ACC112 (cell line): Measurements from ENCODE around the gene BTD.

Source experiments
- H2AFZ ChIP-seq: fragments of 200-600 bp; sonication (generic); one replicate; pipeline ENCODE4 v1.6.0; 2017; ENCODE audit warnings: antibody characterized with exemption, low read length; ENCODE audit not compliant: unreplicated experiment
- H3K27ac ChIP-seq: fragments of 200-600 bp; sonication (generic); 2 replicates; pipeline ENCODE4 v1.5.1; 2014; ENCODE audit warnings: low read depth, mild to moderate bottlenecking, antibody characterized with exemption, low read length, moderate library complexity
- H3K27me3 ChIP-seq: fragments of 200-600 bp; sonication (generic); 2 replicates; pipeline ENCODE4 v1.6.1; 2014; ENCODE audit warnings: mild to moderate bottlenecking, antibody characterized with exemption, low read length, moderate library complexity, mixed read lengths; ENCODE audit not compliant: insufficient read depth
- H3K36me3 ChIP-seq: fragments of 200-600 bp; sonication (generic); 2 replicates; pipeline ENCODE4 v1.6.1; 2016; ENCODE audit warnings: mild to moderate bottlenecking, antibody characterized with exemption, low read length, moderate library complexity, mixed read lengths; ENCODE audit not compliant: insufficient read depth
- H3K4me1 ChIP-seq: fragments of 200-600 bp; sonication (generic); one replicate; pipeline ENCODE4 v1.6.1; 2016; ENCODE audit warnings: low read length, mixed read lengths; ENCODE audit not compliant: insufficient read depth, unreplicated experiment, control insufficient read depth
- H3K4me3 ChIP-seq: fragments of 200-600 bp; sonication (generic); 2 replicates; pipeline ENCODE4 v1.5.1; 2014; ENCODE audit warnings: mild to moderate bottlenecking, low read depth, low read length
- H3K79me2 ChIP-seq: fragments of 200-600 bp; sonication (generic); one replicate; pipeline ENCODE4 v1.6.0; 2016; ENCODE audit warnings: low read length; ENCODE audit not compliant: control insufficient read depth, unreplicated experiment, insufficient read depth

Gene BTD

DNA sequence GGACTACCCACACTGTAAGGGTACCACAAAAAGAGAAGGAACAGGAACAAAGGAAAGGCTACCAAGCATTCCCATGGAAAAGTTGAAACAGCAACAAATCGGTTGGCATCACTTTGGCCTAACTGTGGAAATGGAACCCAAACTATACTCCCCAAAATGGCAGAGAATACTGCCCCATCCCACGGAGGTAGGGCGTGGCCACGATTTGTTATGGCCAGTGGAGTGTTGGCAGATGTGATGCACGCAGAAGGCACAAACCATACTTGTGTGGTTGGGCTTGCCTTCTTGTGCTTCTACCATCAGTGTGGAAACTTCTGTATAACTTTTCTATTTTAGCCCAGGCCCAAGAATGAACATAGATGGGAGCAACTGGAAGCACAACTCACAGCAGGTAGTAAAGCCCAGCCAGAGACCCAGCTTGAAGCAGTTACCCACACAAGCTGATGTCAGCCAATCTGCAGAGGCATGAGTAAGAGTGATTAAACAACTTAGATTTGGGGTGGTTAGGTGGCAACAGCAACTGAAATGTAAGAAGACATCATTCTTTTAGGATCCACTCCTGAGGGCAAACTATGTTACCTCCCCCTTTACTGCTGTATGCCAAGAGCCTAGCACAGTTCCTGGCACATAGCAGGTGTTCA lies 64.1 kb downstream of the BTD start:
- peaks cover 39% of the 10 kb centered on the region for H3K36me3 ChIP-seq
- H3K79me2 ChIP-seq: no peaks in the 10 kb centered on the region
- H3K4me3 ChIP-seq: no peak overlapping the region
- H2AFZ ChIP-seq: no peak overlapping the region
- no peaks in the 10 kb centered on the region for H3K27me3 ChIP-seq
- no peak overlapping the region for H3K27ac ChIP-seq
- H3K4me1 ChIP-seq: no peaks in the 10 kb centered on the region

DNA sequence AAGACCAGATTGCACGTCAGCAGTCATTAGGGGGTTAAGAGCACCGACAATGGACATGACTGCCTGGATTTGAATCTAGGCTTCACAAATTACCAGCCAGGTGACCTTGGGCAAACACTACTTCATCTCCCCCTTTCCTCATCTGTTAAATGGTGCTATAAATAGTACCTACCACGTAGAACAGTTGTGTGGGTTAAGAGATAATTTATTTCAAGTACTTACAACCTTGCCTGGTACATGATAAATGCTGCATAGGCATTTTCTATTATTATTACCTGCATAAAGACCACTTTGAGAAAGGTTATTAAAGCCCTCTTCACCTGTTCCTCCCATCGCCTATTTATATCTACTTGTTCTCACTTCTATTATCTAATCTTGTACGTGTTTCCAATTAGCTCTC lies 64.7 kb downstream of the BTD start:
- H3K36me3 ChIP-seq: peaks cover 46% of the 10 kb centered on the region

DNA sequence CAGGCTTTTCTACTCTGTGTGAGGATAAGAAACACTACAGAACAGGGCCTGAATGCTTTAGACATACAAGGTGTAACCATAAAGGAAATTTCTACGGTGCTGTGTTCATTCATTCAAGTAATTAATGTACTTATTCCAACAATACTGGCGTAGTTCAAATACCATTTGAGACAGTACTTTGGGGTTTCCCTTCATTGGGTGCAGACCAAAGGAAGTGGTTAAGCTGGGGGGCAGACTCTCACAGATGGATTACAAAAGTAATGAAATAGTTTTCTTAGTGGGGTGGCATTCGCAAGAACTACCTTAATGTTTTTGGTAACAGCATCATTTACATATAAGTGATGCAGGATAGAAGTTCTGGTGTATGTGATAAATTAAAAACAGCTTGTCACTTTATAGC lies 65.9 kb downstream of the BTD start:
- no peaks in the 10 kb centered on the region for H3K4me1 ChIP-seq
- H3K4me3 ChIP-seq: no peak overlapping the region
- H3K79me2 ChIP-seq: no peaks in the 10 kb centered on the region
- H3K27me3 ChIP-seq: no peaks in the 10 kb centered on the region
- H3K27ac ChIP-seq: no peak overlapping the region
- H2AFZ ChIP-seq: no peak overlapping the region
- H3K36me3 ChIP-seq: peaks cover 46% of the 10 kb centered on the region

More for the DNA sequence above, 64.7 kb downstream of the BTD start:
- Histone ChIP-seq H3K4me1 (no peaks in the 10 kb centered on the region), H3K27me3 (no peaks in the 10 kb centered on the region), H2AFZ (no peak overlapping the region), H3K4me3 (no peak overlapping the region), H3K79me2 (no peaks in the 10 kb centered on the region), H3K27ac (no peak overlapping the region)

DNA sequence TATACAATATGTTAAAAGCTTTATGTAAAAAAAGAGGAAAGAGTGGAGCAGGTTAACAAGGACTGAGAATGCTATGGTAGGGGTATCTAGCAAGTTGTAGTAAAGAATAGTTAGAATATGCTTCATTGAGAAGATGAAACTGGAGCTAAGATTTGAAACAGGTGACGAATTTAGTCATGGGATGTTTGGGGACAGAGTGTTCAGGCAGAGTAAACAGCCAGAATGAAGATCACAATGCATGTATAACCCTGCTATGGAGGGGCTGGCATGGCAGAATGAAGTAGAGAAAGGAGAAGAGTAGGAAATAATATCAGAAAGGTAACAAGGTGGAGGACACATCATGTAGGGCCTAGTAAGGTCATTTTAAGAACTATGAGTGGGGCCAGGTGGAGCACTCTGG lies 72.0 kb downstream of the BTD start:
- Histone ChIP-seq H3K36me3 (peaks cover 58% of the 10 kb centered on the region), H2AFZ (no peak overlapping the region), H3K27me3 (no peaks in the 10 kb centered on the region), H3K27ac (no peak overlapping the region), H3K4me3 (no peak overlapping the region), H3K4me1 (peaks cover 6% of the 10 kb centered on the region), H3K79me2 (no peaks in the 10 kb centered on the region)

DNA sequence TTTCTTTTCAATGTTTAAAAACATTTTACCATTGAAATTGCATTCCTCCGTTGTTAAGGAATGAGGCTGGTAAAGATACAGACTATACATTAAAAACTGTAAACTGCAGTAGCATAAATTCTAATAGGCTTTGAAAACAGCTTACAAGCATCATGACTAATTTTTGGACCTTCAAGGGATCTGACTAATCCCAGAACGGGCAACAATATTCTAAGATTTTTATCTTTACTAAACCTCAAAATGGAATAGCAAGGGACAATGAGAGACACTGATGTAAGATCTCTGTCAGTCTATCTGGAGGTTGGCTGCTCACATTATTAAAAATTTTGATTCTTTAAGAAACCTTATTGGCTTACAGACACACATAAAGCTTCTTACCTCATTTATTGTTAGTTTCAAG lies 74.7 kb downstream of the BTD start:
- H3K4me1 ChIP-seq: peaks cover 6% of the 10 kb centered on the region
- H3K27me3 ChIP-seq: no peaks in the 10 kb centered on the region
- peak overlapping the region; percentile 22; the same call in 1 of the 2 replicates for H3K27ac ChIP-seq
- H2AFZ ChIP-seq: no peak overlapping the region
- H3K4me3 ChIP-seq: no peak overlapping the region
- peaks cover 43% of the 10 kb centered on the region for H3K36me3 ChIP-seq
- H3K79me2 ChIP-seq: no peaks in the 10 kb centered on the region

DNA sequence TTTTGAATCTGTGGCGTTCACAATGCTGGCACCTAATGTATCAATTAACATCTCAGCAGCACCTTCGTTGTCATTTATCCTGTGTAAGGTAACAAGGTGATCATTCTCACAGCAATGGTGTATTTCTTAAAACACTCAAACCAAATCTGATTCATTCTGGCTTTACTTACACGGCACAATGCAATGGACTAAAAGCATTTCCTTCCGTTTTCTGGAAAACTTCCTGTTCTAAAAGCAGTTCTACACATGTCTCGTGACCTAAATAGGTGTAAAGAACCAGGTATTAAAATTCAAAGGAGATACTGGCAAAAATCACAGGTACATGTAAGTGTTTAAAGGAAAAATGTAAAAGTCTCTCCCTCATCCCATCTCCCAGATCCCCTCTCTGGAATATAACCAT lies 77.8 kb downstream of the BTD start:
- H2AFZ ChIP-seq: no peak overlapping the region
- H3K27ac ChIP-seq: no peak overlapping the region
- no peaks in the 10 kb centered on the region for H3K79me2 ChIP-seq
- peaks cover 40% of the 10 kb centered on the region for H3K36me3 ChIP-seq
- peaks cover 19% of the 10 kb centered on the region for H3K4me1 ChIP-seq
- no peaks in the 10 kb centered on the region for H3K27me3 ChIP-seq
- H3K4me3 ChIP-seq: no peak overlapping the region

DNA sequence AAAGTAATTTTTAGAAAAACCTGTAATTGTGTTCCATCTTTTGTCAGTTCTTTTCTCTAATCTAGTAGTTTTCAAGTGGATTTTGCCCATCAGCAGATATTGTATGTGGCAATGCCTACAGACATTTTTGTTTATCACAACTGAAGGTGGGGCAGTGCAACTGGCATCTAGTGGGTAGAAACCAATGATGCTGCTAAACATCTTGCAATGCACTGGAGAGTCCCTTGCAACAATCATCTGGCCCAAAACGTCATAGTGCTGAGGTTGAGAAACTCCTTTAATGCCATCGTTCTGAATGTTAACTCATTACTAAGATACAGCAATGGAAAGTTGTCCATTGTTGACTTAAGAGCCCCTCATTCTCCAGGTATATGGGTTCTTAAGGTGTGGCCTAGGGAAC lies 80.1 kb downstream of the BTD start:
- Histone ChIP-seq H3K36me3 (peaks cover 52% of the 10 kb centered on the region), H3K27me3 (no peaks in the 10 kb centered on the region), H2AFZ (no peak overlapping the region), H3K4me3 (no peak overlapping the region), H3K27ac (no peak overlapping the region; the same call in 1 of the 2 replicates), H3K79me2 (no peaks in the 10 kb centered on the region), H3K4me1 (peaks cover 19% of the 10 kb centered on the region)

DNA sequence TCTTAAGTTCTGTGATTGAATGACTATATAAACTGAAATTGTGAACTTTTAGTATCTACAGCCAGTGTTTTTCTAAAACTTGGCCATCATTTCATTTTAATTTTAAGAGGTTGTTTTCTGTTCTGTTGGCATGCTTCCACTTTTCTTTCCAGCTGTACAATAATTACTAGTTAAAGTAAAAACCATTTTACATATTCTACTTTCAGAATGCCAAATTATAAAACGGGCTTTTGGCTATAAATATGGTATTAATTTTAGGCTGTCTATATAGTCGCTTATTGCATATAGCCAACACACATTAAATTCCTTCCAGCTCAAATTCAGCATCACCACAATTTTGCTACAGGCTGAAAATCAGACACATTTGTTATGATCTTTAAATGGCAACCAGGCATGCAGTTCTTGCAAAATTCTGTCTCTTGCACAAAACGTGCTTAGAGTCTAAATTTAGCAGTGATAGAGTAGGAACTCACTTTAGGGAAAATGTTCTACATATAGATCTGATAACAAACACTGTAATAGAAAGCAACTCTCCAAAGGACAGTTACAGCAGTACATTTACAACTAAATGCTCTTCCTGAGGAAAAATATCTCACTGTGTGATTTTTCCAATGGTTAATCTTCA lies 81.1 kb downstream of the BTD start:
- H3K27ac ChIP-seq: peak overlapping the region; percentile 52
- H2AFZ ChIP-seq: no peak overlapping the region
- H3K79me2 ChIP-seq: peaks cover under 1% of the 10 kb centered on the region
- H3K4me1 ChIP-seq: peaks cover 13% of the 10 kb centered on the region
- H3K36me3 ChIP-seq: peaks cover 44% of the 10 kb centered on the region
- H3K4me3 ChIP-seq: no peak overlapping the region
- no peaks in the 10 kb centered on the region for H3K27me3 ChIP-seq

DNA sequence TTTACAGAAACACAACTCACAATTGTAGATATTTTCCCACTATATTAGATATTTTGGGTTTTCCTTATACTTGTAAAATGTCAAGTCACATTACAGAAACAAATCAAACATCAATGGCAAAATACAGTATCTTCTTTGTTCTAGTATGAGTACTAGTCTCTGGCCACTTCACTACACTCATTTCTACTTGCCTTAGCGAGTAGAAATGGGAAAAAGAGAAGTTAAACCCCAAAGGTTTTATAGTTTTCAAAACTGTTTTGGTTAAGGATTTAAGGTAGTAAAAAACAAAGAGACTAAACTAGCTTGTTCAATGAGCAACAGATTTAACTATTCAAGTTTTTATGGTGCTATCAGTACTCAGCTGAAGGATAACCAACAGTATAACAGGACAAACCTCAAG lies 81.7 kb downstream of the BTD start:
- Histone ChIP-seq H3K27me3 (no peaks in the 10 kb centered on the region), H3K36me3 (peaks cover 38% of the 10 kb centered on the region), H3K4me3 (no peak overlapping the region), H3K27ac (peak overlapping the region; percentile 52), H3K4me1 (peaks cover 13% of the 10 kb centered on the region), H3K79me2 (peaks cover 3% of the 10 kb centered on the region), H2AFZ (no peak overlapping the region)

DNA sequence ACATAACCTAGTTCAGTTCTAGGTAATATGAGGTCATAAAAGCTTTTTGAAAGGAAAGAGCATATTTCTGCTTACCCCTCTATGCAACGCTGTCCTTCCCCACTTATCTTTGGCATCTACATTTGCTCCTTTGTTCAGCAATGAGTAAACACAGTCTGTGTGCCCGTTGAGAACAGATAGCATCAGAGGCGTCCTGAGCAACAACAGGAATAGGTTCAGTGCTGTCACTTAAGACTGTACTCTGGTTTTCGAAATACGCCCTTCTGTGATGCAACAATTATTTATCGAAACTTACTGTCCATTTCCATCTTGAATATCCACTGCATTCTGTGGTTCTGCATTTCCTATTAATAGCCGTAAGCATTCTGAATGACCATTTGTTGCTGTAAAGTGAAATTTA lies 84.4 kb downstream of the BTD start:
- no peak overlapping the region for H2AFZ ChIP-seq
- H3K27ac ChIP-seq: no peak overlapping the region
- no peaks in the 10 kb centered on the region for H3K27me3 ChIP-seq
- H3K79me2 ChIP-seq: peaks cover 3% of the 10 kb centered on the region
- H3K4me3 ChIP-seq: no peak overlapping the region
- H3K36me3 ChIP-seq: peaks cover 44% of the 10 kb centered on the region
- H3K4me1 ChIP-seq: peaks cover 13% of the 10 kb centered on the region

DNA sequence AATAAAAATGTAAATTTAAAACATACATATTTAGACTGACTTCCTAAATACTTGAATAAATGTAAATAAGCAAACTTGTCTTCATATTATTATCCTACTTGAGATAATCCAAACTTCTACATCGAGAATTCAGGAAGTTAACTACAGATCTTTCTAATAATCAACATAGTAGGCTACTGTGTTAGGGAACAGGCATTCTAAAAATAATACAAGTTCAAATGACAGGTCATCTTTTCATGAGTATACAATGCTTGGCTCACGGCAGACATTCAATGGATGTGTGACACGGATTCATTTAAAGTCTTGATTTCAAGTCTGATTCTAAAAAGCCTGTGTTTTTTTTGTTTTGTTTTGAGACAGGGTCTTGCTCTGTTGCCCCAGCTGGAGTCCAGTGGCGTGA lies 88.7 kb downstream of the BTD start:
- peaks cover 39% of the 10 kb centered on the region for H3K36me3 ChIP-seq

More for the DNA sequence above, 88.7 kb downstream of the BTD start:
- Histone ChIP-seq H3K27me3 (no peaks in the 10 kb centered on the region), H2AFZ (no peak overlapping the region), H3K4me3 (no peak overlapping the region), H3K4me1 (no peaks in the 10 kb centered on the region), H3K79me2 (peaks cover 3% of the 10 kb centered on the region), H3K27ac (no peak overlapping the region)
